ENCODE data around the gene PPIC. TPM values are rescaled to one million over a fixed set of nuclear protein-coding genes. Genes with fewer than 3 reads are reported as not detected.
A peak's percentile ranks its signal among the peaks of the same experiment; 100 is the strongest.

Gene PPIC
- 34.9 and 59.9 TPM in 2 replicates for total RNA-seq

GRCh38 chr5:123036391-123037103 lies at the start of gene PPIC:
PPIC (minus strand) TSS chr5:123036725; CDS start chr5:123036625, 100 bp downstream.
- DNase-seq (ENCODE audit: low read depth in 2 of 2): peak; percentile 84 to 88

GRCh38 chr5:123085638-123086286 lies 49.2 kb upstream of the PPIC start:
- no peak for DNase-seq (ENCODE audit: low read depth in 2 of 2)

- DNase-seq (ENCODE audit: low read depth in 2 of 2): no peak
Observed at GRCh38 chr5:123084730-123085605, 48.4 kb upstream of the PPIC start.

GRCh38 chr5:123083298-123083697 lies 46.8 kb upstream of the PPIC start:
- DNase-seq (ENCODE audit: low read depth in 2 of 2): no peak

- no peak for DNase-seq (ENCODE audit: low read depth in 2 of 2)
Observed at GRCh38 chr5:123080215-123080614, 43.7 kb upstream of the PPIC start.

- no peak for DNase-seq (ENCODE audit: low read depth in 2 of 2)
Observed at GRCh38 chr5:123075521-123076163, 39.1 kb upstream of the PPIC start.

- DNase-seq (ENCODE audit: low read depth in 2 of 2): no peak
Observed at GRCh38 chr5:123068368-123068938, 31.9 kb upstream of the PPIC start.

GRCh38 chr5:123066016-123066415 lies 29.5 kb upstream of the PPIC start:
- no peak for DNase-seq (ENCODE audit: low read depth in 2 of 2)

- DNase-seq (ENCODE audit: low read depth in 2 of 2): no peak
Observed at GRCh38 chr5:123059455-123059854, 22.9 kb upstream of the PPIC start.

- no peak for DNase-seq (ENCODE audit: low read depth in 2 of 2)
Observed at GRCh38 chr5:123051206-123051605, 14.7 kb upstream of the PPIC start.

- DNase-seq (ENCODE audit: low read depth in 2 of 2): no peak
Observed at GRCh38 chr5:123047706-123048105, 11.2 kb upstream of the PPIC start.

GRCh38 chr5:123046222-123046621 lies 9.7 kb upstream of the PPIC start:
- DNase-seq (ENCODE audit: low read depth in 2 of 2): no peak

GRCh38 chr5:123044926-123045617 lies 8.5 kb upstream of the PPIC start:
- DNase-seq (ENCODE audit: low read depth in 2 of 2): no peak

GRCh38 chr5:123039673-123040072 lies 3.1 kb upstream of the PPIC start:
- no peak for DNase-seq (ENCODE audit: low read depth in 2 of 2)

- no peak for DNase-seq (ENCODE audit: low read depth in 2 of 2)
Observed at GRCh38 chr5:123037104-123037418, 536 bp upstream of the PPIC start.

GRCh38 chr5:123035918-123036390 lies 571 bp downstream of the PPIC start:
- peak; percentile 45 to 55 for DNase-seq (ENCODE audit: low read depth in 2 of 2)

GRCh38 chr5:123035360-123035917 lies 1.1 kb downstream of the PPIC start:
- peak; percentile 31 to 41 for DNase-seq (ENCODE audit: low read depth in 2 of 2)

- DNase-seq (ENCODE audit: low read depth in 2 of 2): no peak
Observed at GRCh38 chr5:123033157-123033671, 3.3 kb downstream of the PPIC start.

- DNase-seq (ENCODE audit: low read depth in 2 of 2): no peak
Observed at GRCh38 chr5:123028222-123028621, 8.3 kb downstream of the PPIC start.

GRCh38 chr5:123014689-123015088 lies 21.8 kb downstream of the PPIC start:
- DNase-seq (ENCODE audit: low read depth in 2 of 2): no peak

All from lung microvascular endothelial cell (primary cell).